Astrocyte (in vitro differentiated cells and primary cell): ENCODE measurements around the gene CROCC2. TPM values are rescaled to one million over a fixed set of nuclear protein-coding genes. Genes with fewer than 3 reads are reported as not detected.

Experiments
- DNase-seq: peaks from one replicate; pipeline ENCODE4 v3.0.0-alpha.2; 2010; ENCODE audit warnings: low read depth
- FAIRE-seq: peaks from 2 replicates; lab custom pipeline; 2011; peaks lifted over from hg19 to GRCh38; lab: Jason Lieb, UNC
- H2AFZ ChIP-seq: 2 replicates; pipeline ENCODE4 v1.6.0; 2012; ENCODE audit warnings: low read depth, low read length, inconsistent platforms
- H3K27ac ChIP-seq: 2 replicates; pipeline ENCODE4 v1.5.1; 2011; ENCODE audit warnings: low read depth, low read length, inconsistent platforms
- H3K27me3 ChIP-seq: 2 replicates; pipeline ENCODE4 v1.6.0; 2011; ENCODE audit warnings: low read length, inconsistent platforms; ENCODE audit not compliant: insufficient read depth
- H3K36me3 ChIP-seq: 2 replicates; pipeline ENCODE4 v1.5.1; 2011; ENCODE audit warnings: low read length, inconsistent platforms; ENCODE audit not compliant: insufficient read depth
- H3K4me1 ChIP-seq: 2 replicates; pipeline ENCODE4 v1.5.1; 2011; ENCODE audit warnings: low read length, inconsistent platforms; ENCODE audit not compliant: insufficient read depth
- H3K4me2 ChIP-seq: 2 replicates; pipeline ENCODE4 v1.6.0; 2012; ENCODE audit warnings: low read length, inconsistent platforms
- H3K4me3 ChIP-seq: 2 replicates; pipeline ENCODE4 v1.5.1; 2011; ENCODE audit warnings: low read depth, mild to moderate bottlenecking, low read length, inconsistent platforms; ENCODE audit not compliant: insufficient read depth
- H3K79me2 ChIP-seq: 2 replicates; pipeline ENCODE4 v1.6.0; 2012; ENCODE audit warnings: mild to moderate bottlenecking, low read length, inconsistent platforms; ENCODE audit not compliant: insufficient read depth
- H3K9ac ChIP-seq: 2 replicates; pipeline ENCODE4 v1.6.0; 2012; ENCODE audit warnings: mild to moderate bottlenecking, low read length, inconsistent platforms
- H3K9me3 ChIP-seq: 2 replicates; pipeline ENCODE4 v1.5.1; 2012; ENCODE audit warnings: low read depth, mild to moderate bottlenecking, low read length, inconsistent platforms; ENCODE audit not compliant: insufficient read depth
- H4K20me1 ChIP-seq: 2 replicates; pipeline ENCODE4 v1.6.0; 2012; ENCODE audit warnings: low read length, inconsistent platforms; ENCODE audit not compliant: insufficient read depth
- H3K27ac Mint-ChIP-seq: one replicate; pipeline ENCODE4 v1.8.0; 2021; ENCODE audit warnings: mild to moderate bottlenecking, mixed read lengths; ENCODE audit not compliant: unreplicated experiment
- H3K27me3 Mint-ChIP-seq: one replicate; pipeline ENCODE4 v1.8.0; 2021; ENCODE audit warnings: low read depth, mixed read lengths; ENCODE audit not compliant: unreplicated experiment
- H3K36me3 Mint-ChIP-seq: one replicate; pipeline ENCODE4 v1.8.0; 2021; ENCODE audit warnings: low read depth, mixed read lengths; ENCODE audit not compliant: unreplicated experiment
- H3K4me1 Mint-ChIP-seq: one replicate; pipeline ENCODE4 v1.8.0; 2021; ENCODE audit warnings: low read depth, mixed read lengths; ENCODE audit not compliant: unreplicated experiment
- H3K4me3 Mint-ChIP-seq: one replicate; pipeline ENCODE4 v1.8.0; 2021; ENCODE audit warnings: mild to moderate bottlenecking, moderate library complexity, mixed read lengths; ENCODE audit not compliant: unreplicated experiment
- H3K9me3 Mint-ChIP-seq: one replicate; pipeline ENCODE4 v1.8.0; 2021; ENCODE audit warnings: mild to moderate bottlenecking, mixed read lengths; ENCODE audit not compliant: unreplicated experiment
- CTCF ChIP-seq: IDR thresholded peaks from 2 replicates; pipeline ENCODE4 v1.5.1; 2011; ENCODE audit warnings: low read depth, mild to moderate bottlenecking, inconsistent platforms, low read length, moderate library complexity; ENCODE audit not compliant: insufficient read depth
- EZH2 ChIP-seq: IDR thresholded peaks from 2 replicates; pipeline ENCODE4 v1.6.1; 2012; ENCODE audit warnings: mild to moderate bottlenecking, low read length, inconsistent platforms; ENCODE audit not compliant: insufficient read depth
- total RNA-seq: library from RNA; stranded (reverse); gene quantifications from 2 replicates; pipeline ENCODE4 v1.2.1, GENCODE V29; 2021

CROCC2 gene
- total RNA-seq, 1 donor from 2014 or later: not detected

GRCh38 chr2:241007111-241007510 lies 101.0 kb downstream of the CROCC2 start:
- Mint-ChIP-seq H3K27me3 (peaks cover 31% of the 10 kb centered on the region), H3K4me1 (peaks cover 1% of the 10 kb centered on the region), H3K9me3 (peaks cover 30% of the 10 kb centered on the region), H3K27ac (no peak overlapping the region), H3K4me3 (no peak overlapping the region), H3K36me3 (peaks cover 2% of the 10 kb centered on the region)
- H3K4me3 ChIP-seq: no peak overlapping the region
- no peak overlapping the region for H2AFZ ChIP-seq
- H3K9me3 ChIP-seq: peaks cover 13% of the 10 kb centered on the region
- no peak for DNase-seq
- no peaks in the 10 kb centered on the region for H3K27me3 ChIP-seq
- TF ChIP-seq EZH2 (no peak), CTCF (no peak)
- no peak for FAIRE-seq
- no peak overlapping the region for H3K4me2 ChIP-seq
- peaks cover 3% of the 10 kb centered on the region for H3K79me2 ChIP-seq
- no peaks in the 10 kb centered on the region for H3K36me3 ChIP-seq
- no peaks in the 10 kb centered on the region for H4K20me1 ChIP-seq
- H3K27ac ChIP-seq: no peak overlapping the region
- no peak overlapping the region for H3K9ac ChIP-seq
- peaks cover 17% of the 10 kb centered on the region for H3K4me1 ChIP-seq

- Histone ChIP-seq H3K4me3 (no peak overlapping the region), H3K27ac (no peak overlapping the region), H3K36me3 (no peaks in the 10 kb centered on the region), H2AFZ (no peak overlapping the region), H3K79me2 (peaks cover 3% of the 10 kb centered on the region), H4K20me1 (no peaks in the 10 kb centered on the region), H3K27me3 (no peaks in the 10 kb centered on the region), H3K9me3 (peaks cover 13% of the 10 kb centered on the region), H3K4me1 (peaks cover 17% of the 10 kb centered on the region), H3K4me2 (no peak overlapping the region), H3K9ac (no peak overlapping the region)
- no peak for FAIRE-seq
- no peak overlapping the region for H3K4me3 Mint-ChIP-seq
- no peak for DNase-seq
- TF ChIP-seq EZH2 (no peak), CTCF (no peak)
- H3K27ac Mint-ChIP-seq: no peak overlapping the region
- peaks cover 23% of the 10 kb centered on the region for H3K27me3 Mint-ChIP-seq
- H3K36me3 Mint-ChIP-seq: peaks cover 2% of the 10 kb centered on the region
- H3K9me3 Mint-ChIP-seq: peaks cover 25% of the 10 kb centered on the region
- H3K4me1 Mint-ChIP-seq: peaks cover 1% of the 10 kb centered on the region
Observed at GRCh38 chr2:241007880-241008710, 102.0 kb downstream of the CROCC2 start.

GRCh38 chr2:241008711-241009121 lies 102.6 kb downstream of the CROCC2 start:
- no peak overlapping the region for H2AFZ ChIP-seq
- peaks cover 17% of the 10 kb centered on the region for H3K4me1 ChIP-seq
- H3K27me3 ChIP-seq: no peaks in the 10 kb centered on the region
- Mint-ChIP-seq H3K4me1 (peaks cover 1% of the 10 kb centered on the region), H3K36me3 (peaks cover 2% of the 10 kb centered on the region), H3K27me3 (peaks cover 23% of the 10 kb centered on the region), H3K27ac (no peak overlapping the region), H3K4me3 (no peak overlapping the region), H3K9me3 (peaks cover 19% of the 10 kb centered on the region)
- peaks cover 3% of the 10 kb centered on the region for H3K79me2 ChIP-seq
- H3K27ac ChIP-seq: no peak overlapping the region
- DNase-seq (no peak), FAIRE-seq (no peak)
- no peaks in the 10 kb centered on the region for H3K36me3 ChIP-seq
- peaks cover 7% of the 10 kb centered on the region for H3K9me3 ChIP-seq
- no peak overlapping the region for H3K4me2 ChIP-seq
- no peaks in the 10 kb centered on the region for H4K20me1 ChIP-seq
- no peak overlapping the region for H3K4me3 ChIP-seq
- H3K9ac ChIP-seq: no peak overlapping the region
- TF ChIP-seq CTCF (no peak), EZH2 (no peak)
